RPMI8226 (cell line): ENCODE measurements around the gene FSTL4.

Source experiments
- DNase-seq: peaks from one replicate; pipeline ENCODE4 v3.0.0-alpha.2; 2015

FSTL4 gene

DNA sequence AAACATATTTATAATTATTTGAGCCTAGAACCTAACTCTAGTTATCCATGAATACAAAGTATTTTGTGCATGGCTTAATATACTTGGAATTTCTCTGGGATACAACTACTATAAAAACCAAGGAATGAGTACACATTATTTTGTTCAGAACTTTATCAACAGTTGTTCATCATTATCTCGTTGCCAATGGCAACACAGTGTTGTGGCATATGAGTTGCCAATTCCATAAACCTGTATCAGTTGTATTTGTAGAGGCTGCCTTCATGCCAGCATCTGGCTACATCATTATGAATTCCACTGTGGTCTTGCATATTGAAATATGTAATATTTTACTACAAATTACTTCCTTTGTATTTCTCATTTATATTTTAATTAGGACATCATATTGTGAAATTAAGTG, 250.4 kb downstream of the FSTL4 start:
- DNase-seq: no peak

DNA sequence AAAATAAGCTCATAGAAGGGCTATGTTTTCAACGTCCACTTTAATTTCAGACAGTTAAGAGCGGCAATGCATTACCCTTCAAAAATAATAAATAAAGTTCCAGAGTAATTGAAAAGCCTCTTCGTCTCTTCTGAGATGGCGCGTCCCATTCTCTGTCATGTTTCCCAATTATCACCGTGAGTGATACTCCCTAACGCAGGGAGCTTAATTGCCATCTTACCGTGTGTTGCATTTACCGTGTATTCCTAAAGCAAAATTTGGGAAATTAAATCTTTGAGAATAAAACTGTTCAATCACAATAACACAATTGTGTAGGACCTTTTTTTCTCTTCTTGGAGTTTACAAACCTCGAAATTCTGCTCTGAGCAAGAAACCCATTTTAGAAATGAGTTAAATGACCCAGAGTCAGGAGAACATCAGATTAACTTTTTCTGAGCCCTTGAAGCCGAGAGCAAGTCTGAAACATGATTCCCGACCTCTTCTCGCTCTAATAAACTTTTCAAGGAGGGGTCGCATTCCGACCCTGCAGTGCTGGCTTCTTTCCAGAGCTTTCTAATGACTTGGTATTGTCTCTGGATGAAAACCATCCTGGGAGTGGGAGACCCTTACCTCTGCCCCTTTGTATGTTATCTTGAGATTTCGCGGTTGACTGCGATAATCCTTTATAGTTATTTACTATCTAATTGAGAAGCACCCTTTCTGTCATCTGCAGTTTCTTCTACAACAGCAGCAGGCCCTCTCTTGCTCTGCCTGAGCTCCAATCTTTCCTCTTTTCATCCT, 251.5 kb downstream of the FSTL4 start:
- no peak for DNase-seq

- DNase-seq: no peak
Measured at GRCh38 chr5:133359861-133360260, 252.5 kb downstream of the FSTL4 start.

DNA sequence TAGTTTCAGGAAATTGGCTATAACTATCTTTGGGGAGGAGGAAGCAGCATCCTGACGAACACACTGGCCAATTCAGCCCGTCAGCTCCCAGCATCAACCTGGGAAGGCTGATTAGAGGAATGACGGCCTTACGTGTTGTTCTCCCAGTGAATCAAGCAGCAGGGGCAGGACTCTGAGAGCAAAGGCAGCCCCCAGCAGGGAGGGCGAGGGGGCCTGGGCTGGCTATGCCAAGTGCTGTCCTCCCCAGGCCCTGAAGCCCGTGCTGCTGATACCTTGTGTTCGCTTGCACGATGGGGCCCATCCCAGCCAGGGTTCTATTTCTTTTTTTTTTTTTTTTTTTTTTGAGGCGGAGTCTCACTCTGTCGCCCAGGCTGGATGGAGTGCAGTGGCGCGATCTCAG, 254.1 kb downstream of the FSTL4 start:
- DNase-seq: no peak

GRCh38 chr5:133357758-133358157, 254.6 kb downstream of the FSTL4 start:
- no peak for DNase-seq

DNA sequence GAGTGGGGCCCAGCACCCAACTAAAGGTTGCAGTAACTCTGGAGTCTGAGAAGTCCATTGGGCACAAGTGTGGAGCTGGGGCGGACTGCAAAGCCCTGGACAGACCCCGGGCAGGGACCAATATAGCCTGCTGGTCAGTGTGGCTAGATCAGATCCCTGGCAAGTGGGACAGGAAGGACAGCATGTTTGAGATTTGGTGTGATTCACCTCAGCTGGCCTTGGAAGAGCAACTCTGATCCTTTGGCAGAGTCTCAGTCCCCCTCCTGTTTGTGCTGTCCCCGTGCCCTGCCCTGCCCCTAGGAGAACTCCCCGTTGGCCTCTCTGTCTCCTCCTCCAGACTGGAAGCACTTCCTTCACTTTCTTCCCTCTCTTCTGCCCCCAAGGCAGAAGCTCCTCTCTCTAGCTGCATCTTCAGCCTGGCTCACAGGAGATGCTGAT, 255.3 kb downstream of the FSTL4 start:
- no peak for DNase-seq

DNA sequence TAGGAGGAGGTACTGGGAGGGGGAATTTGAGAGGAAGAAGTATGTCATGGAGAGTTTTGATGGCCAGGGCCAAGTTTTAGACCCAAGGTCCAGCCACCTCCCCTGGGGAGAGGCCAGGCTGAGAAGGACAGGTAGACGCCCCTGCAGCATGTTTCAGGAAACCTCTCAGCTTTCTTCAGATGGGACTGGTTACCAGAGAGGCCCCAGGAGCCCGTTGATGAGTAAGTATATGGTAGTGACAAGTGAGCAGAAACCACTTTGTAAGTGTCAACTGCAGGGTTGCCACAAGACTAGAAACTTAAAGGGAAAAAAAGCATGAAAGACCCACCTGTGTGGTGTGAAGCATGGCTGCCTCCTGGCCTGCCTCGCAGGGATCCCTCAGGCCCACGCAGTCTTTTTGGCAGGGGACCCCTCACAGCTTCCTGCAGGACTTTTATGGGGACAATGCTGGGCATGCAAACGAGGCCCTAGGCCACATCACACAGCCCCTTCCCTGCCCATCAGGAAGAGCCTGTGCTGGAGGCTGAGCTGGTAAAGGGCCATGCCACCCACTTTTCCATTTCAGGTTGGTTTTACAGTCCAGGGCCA, 255.9 kb downstream of the FSTL4 start:
- no peak for DNase-seq

DNA sequence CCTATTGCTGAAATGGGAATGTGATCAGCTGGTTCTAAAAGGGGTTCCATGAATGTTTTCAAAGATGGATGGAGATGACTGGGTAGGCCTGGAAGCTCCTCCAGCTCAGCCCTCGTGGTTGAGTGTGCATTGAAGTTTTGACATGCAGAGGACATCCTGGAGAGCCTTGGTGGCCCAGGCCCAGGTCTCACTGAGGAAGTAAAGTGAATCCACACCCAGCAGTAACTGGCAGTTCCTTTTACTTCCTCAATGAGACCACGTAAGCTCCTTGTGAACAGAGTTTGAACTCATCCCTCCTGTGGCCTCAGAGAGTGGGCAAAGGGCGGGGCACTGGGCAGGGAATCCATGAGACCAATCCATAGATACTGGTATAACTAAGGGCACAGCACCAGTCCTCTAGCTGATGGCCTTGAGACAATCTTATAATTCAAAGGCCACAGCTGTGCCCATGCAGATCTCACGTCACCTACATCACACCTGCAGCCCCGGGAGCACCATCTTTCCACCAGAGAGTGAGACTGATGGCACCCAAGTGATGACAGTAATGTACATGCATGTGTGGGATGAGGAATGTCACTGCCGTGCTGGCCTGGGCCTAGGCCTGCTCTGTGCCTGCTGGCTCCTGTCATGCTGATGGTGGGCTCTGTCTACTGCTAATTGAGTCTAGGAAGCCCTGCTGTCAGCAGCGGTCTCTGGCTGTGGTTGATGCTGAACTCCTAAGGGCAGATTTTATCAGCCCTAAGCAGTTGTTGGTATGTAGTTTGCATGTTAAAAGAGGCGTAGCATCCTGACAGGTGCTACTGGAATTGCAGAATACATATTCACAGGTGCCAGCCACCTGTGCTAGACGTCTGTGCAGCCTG, 257.8 kb downstream of the FSTL4 start:
- no peak for DNase-seq

- no peak for DNase-seq
Measured at GRCh38 chr5:133353741-133354140, 258.6 kb downstream of the FSTL4 start.

- no peak for DNase-seq
Measured at GRCh38 chr5:133348406-133348805, 263.9 kb downstream of the FSTL4 start.

DNA sequence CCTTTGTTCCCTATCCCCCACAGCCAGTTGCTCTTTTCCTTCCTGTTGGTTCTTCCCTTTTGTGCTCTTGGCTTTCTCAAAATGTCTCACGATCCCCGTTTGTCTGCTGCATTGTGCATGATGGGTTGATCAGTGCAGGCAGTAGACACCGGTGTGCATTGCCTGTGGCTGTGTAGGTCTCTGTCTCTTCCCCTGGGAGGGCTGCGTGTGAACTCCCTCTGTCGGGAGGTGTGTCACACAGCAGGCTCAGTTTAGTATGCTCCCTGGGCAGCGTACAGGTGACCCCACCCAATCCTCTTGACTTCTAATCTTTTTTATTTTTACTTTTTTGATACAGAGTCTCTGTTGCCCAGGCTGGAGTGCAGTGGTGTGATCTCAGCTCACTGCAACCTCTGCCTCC, 265.3 kb downstream of the FSTL4 start:
- DNase-seq: peak; percentile 57

GRCh38 chr5:133344266-133344665, 268.1 kb downstream of the FSTL4 start:
- no peak for DNase-seq

DNA sequence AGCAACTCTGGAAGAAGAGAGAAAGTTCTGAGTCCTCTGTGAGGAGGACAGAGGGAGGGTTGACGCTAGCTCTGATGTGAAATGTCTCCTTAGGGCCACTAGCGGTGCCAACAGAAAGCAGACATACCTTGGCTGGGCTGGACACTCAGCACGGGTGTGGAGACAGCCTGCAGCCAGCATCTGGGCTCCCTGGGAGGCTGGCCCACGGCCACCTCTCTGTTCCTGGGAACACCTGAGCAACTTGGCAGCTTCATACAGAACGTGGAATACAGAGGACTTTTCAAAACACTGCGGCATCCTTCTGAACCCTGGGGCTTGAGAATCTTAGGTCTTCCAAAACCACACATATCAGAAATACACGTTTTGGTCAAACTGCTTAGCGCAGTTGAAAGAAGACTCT, 269.1 kb downstream of the FSTL4 start:
- no peak for DNase-seq

- DNase-seq: no peak
Measured at GRCh38 chr5:133341915-133342710, 270.2 kb downstream of the FSTL4 start.

DNA sequence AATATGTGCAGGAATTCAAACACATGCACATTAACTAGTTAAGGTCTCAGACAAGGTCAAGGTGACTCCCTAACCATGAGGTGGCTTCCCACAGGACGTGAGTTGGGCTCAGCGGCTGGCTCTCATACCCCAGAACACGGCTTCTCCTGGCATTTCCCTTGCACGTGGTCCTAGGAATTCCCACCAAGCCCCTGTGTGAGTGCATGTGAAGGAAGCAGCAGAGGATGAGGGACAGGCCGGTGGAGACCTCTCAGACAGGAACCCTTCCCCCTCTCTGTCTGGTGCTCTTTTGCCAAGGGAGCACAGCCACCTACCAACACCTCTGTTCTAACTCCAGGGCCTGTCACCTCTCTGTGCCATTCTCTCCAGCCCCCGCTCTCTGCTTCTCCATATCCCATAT, 271.0 kb downstream of the FSTL4 start:
- DNase-seq: no peak

DNA sequence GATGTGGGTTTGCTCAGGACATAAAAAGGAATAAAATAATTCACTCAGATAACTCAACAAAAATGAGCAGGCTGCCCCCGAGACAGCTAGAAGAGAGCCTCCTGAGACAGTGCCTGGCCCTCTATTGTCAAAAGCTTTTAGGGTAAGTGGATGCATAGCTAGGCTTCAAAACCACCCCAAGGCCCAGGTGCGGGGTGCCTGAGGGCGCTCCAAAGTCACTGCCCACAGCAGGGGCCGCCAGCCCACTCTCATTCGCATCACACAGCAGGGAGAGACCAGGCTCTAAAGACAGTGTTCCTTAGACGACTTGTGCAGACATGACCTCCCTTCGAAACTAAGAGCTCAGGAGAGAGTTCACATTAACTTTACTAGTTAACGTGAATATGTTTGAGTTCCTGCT, 271.5 kb downstream of the FSTL4 start:
- no peak for DNase-seq

- DNase-seq: no peak
Measured at GRCh38 chr5:133340002-133340755, 272.2 kb downstream of the FSTL4 start.

DNA sequence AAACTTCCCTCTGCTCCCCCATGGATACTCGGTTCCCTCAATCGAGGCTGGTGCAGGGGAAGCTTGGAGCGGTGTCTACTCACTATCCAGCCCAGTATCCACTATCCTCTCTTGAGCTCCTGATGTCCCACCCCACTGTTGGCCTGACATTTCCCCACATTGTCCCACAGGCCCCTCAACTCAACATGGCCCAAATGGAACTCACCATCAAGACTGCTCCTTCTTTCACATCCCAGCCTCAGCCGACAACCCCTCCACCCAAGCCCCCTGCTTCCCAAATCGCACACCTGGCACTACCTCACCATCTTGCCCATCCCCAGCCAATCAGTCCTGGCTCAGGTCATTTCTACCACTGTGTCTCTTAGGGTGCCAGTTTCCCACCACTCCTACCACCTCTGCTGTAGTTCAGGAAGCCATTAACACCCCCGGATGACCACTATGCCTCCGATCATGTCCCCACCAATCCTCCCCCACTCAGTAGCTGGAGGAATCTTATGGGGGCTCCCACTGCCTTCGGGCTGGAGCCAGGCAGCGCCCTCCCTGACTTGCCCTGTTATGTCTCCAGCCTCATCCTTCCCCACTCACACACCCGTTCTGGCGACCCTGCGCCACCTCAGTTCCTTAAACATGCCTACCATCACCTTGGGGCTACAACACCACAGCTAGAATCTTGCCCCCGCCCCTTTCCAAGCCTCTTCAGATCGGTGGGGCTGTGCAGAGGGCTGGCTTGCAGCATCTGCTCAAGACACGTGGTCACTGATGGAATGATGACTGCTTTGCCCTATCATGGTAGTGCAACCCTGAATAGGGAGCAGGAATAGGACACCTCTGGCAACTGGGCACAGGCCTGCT, 273.6 kb downstream of the FSTL4 start:
- DNase-seq: no peak

GRCh38 chr5:133337795-133338445, 274.4 kb downstream of the FSTL4 start:
- no peak for DNase-seq

- DNase-seq: no peak
Measured at GRCh38 chr5:133336969-133337410, 275.4 kb downstream of the FSTL4 start.
